Esophagus muscularis mucosa (tissue), 4 donors: ENCODE data around the gene RASSF10.

Source experiments
- EP300 ChIP-seq: sonication (generic); formaldehyde crosslinking; IDR thresholded peaks from one replicate; pipeline ENCODE4 v1.6.1; 2017; ENCODE audit warnings: antibody characterized with exemption
- POLR2A ChIP-seq: fragments of 450-650 bp; IDR thresholded peaks from one replicate; pipeline ENCODE4 v1.6.1; 2017; ENCODE audit warnings: antibody characterized with exemption, moderate library complexity, mild to moderate bottlenecking, low read depth
- POLR2AphosphoS5 ChIP-seq, 2 donors: sonication (generic); formaldehyde crosslinking; IDR thresholded peaks; one replicate each; pipeline ENCODE4 v1.6.1; 2017; ENCODE audit warnings: antibody characterized with exemption in 2 of 2
- TF ChIP-seq, protein P1 (sequence below), 3 experiments: fragments of 200-600 bp in 2 of 3; fragments of 450-650 bp in 1 of 3; sonication (generic) in 2 of 3; IDR thresholded peaks; one replicate each; pipeline ENCODE4 v1.5.1; 2017 to 2019; ENCODE audit warnings: antibody characterized with exemption in 3 of 3, mild to moderate bottlenecking in 2 of 3, moderate library complexity in 1 of 3

GRCh38 chr11:12995188-12995587 is 13.9 kb upstream of the RASSF10 start:
- TF ChIP-seq, protein P1, sequence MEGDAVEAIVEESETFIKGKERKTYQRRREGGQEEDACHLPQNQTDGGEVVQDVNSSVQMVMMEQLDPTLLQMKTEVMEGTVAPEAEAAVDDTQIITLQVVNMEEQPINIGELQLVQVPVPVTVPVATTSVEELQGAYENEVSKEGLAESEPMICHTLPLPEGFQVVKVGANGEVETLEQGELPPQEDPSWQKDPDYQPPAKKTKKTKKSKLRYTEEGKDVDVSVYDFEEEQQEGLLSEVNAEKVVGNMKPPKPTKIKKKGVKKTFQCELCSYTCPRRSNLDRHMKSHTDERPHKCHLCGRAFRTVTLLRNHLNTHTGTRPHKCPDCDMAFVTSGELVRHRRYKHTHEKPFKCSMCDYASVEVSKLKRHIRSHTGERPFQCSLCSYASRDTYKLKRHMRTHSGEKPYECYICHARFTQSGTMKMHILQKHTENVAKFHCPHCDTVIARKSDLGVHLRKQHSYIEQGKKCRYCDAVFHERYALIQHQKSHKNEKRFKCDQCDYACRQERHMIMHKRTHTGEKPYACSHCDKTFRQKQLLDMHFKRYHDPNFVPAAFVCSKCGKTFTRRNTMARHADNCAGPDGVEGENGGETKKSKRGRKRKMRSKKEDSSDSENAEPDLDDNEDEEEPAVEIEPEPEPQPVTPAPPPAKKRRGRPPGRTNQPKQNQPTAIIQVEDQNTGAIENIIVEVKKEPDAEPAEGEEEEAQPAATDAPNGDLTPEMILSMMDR (IDR thresholded peaks at IDR 0.05), result no peak
- no peak for TF ChIP-seq POLR2A
- no peak for TF ChIP-seq POLR2AphosphoS5 (IDR thresholded peaks at IDR 0.05)
- TF ChIP-seq EP300, result no peak
